Right ventricle myocardium inferior (tissue), 1 donor: ENCODE measurements around the gene SPATA2L. TPM values are rescaled to one million over a fixed set of nuclear protein-coding genes. Genes with fewer than 3 reads are reported as not detected.
"Not testable (repeated sequence)": the region's sequence is repeated elsewhere in the genome, so short reads cannot be mapped to it uniquely, and the experiment has no call there.

ENCODE experiments used
- ATAC-seq: fragments of 200-7000 bp; cut with Tn5 transposase; one replicate; pipeline ENCODE4 v1.9.1; 2020; ENCODE audit warnings: mild to moderate bottlenecking, moderate library complexity
- DNase-seq: peaks from one replicate; pipeline ENCODE4 v3.0.0; 2021; ENCODE audit errors: missing footprints
- intact Hi-C: fragments of 100-400 bp; cut with DNase I; formaldehyde crosslinking; loops from one replicate; pipeline ENCODE4 v1.11.0; 2022
- total RNA-seq: library from RNA; stranded (reverse); fragmentation: NEBNext Ultra II Directional; extraction: Animal tissue kit (Norgen Biotek cat#: 25700); gene quantifications from one replicate; pipeline ENCODE4 v1.2.1, GENCODE V29; 2021
- donor health status: DM: no; HTN: yes; CAD: no; lungs with severe emphysema.

The SPATA2L gene
- total RNA-seq, 1 donor from 2014 or later = 3.4 TPM

- intact Hi-C loops = no loop called here
- no peak for DNase-seq
- no peak for ATAC-seq
Observed at GRCh38 chr16:89670496-89671431, 30.7 kb downstream of the SPATA2L start.

- ATAC-seq = no peak
- DNase-seq = no peak
- intact Hi-C loops = no loop called here
Observed at GRCh38 chr16:89669755-89670154, 31.8 kb downstream of the SPATA2L start.

- intact Hi-C loops = no loop called here
- DNase-seq = no peak
- ATAC-seq = no peak
Observed at GRCh38 chr16:89668790-89669158, 32.7 kb downstream of the SPATA2L start.

GRCh38 chr16:89667633-89668032 is 33.9 kb downstream of the SPATA2L start:
- no peak for ATAC-seq
- intact Hi-C loops = no loop called here
- no peak for DNase-seq

- DNase-seq, ATAC-seq, intact Hi-C loops: not testable (repeated sequence)
Observed at GRCh38 chr16:89667000-89667399, 34.5 kb downstream of the SPATA2L start.

- ATAC-seq, DNase-seq, intact Hi-C loops: not testable (repeated sequence)
Observed at GRCh38 chr16:89664238-89664637, 37.3 kb downstream of the SPATA2L start.

- DNase-seq = no peak
- intact Hi-C loops = no loop called here
- no peak for ATAC-seq
Observed at GRCh38 chr16:89661215-89661614, 40.3 kb downstream of the SPATA2L start.

GRCh38 chr16:89660146-89660545 is 41.4 kb downstream of the SPATA2L start:
- no peak for DNase-seq
- intact Hi-C loops = no loop called here

GRCh38 chr16:89658221-89658879 is 43.2 kb downstream of the SPATA2L start:
- no peak for ATAC-seq
- DNase-seq = peak; percentile 52
- intact Hi-C loops = loop anchor here (5.0 to 10.0 kb wide), 2 partner anchors 44 to 334 kb away; partner anchors contain the start of gene SPATA2L

More at GRCh38 chr16:89660146-89660545, 41.4 kb downstream of the SPATA2L start:
- no peak for ATAC-seq

- intact Hi-C loops = loop anchor here (5.0 to 10.0 kb wide), 2 partner anchors 45 to 333 kb away; partner anchors contain the start of gene SPATA2L
- ATAC-seq = peak; percentile 98
- peak; percentile 95 for DNase-seq
Observed at GRCh38 chr16:89657442-89658220, 43.9 kb downstream of the SPATA2L start, which contains the start of the genes CHMP1A and SPATA33. CHMP1A (minus strand) TSS chr16:89657708; CDS start chr16:89657588, 120 bp downstream. SPATA33 (plus strand) TSS chr16:89657836; CDS start chr16:89657912, 76 bp downstream.

- intact Hi-C loops = loop anchor here (5.0 to 10.0 kb wide), 2 partner anchors 46 to 332 kb away; partner anchors contain the start of gene SPATA2L
- no peak for ATAC-seq
- peak; percentile 53 for DNase-seq
Observed at GRCh38 chr16:89656435-89657121, 44.9 kb downstream of the SPATA2L start.

- intact Hi-C loops = loop anchor here (5.0 to 10.0 kb wide), 2 partner anchors 47 to 330 kb away; partner anchors contain the start of gene SPATA2L
- DNase-seq (peak; percentile 5), ATAC-seq (no peak)
Observed at GRCh38 chr16:89655062-89655643, 46.4 kb downstream of the SPATA2L start.

- no peak for ATAC-seq
- intact Hi-C loops = loop anchor here (10.0 kb wide), 1 partner anchor 329 kb away; no protein-coding TSS in a partner anchor
- DNase-seq = peak; percentile 11
Observed at GRCh38 chr16:89653656-89654295, 47.7 kb downstream of the SPATA2L start.

- ATAC-seq (no peak), DNase-seq (peak; percentile 13)
- intact Hi-C loops = loop anchor here (10.0 kb wide), 1 partner anchor 327 kb away; no protein-coding TSS in a partner anchor
Observed at GRCh38 chr16:89651584-89651983, 49.9 kb downstream of the SPATA2L start.

GRCh38 chr16:89646906-89647305 is 54.6 kb downstream of the SPATA2L start:
- DNase-seq = peak; percentile 3
- intact Hi-C loops = loop anchor here (10.0 kb wide), 2 partner anchors 72 to 402 kb away; partner anchors contain the start of gene CPNE7
- no peak for ATAC-seq
